HG03175 (cell line): ENCODE measurements around the gene MOK.
A peak's percentile ranks its signal among the peaks of the same experiment; 100 is the strongest.
"Not testable (repeated sequence)": the region's sequence is repeated elsewhere in the genome, so short reads cannot be mapped to it uniquely, and the experiment has no call there.

Source experiments
- ATAC-seq: cut with Tn5 transposase; IDR thresholded peaks from one replicate; pipeline ENCODE4 v1.9.1; 2021; ENCODE audit warnings: mild to moderate bottlenecking, moderate library complexity; ENCODE audit not compliant: unreplicated experiment

The MOK gene

GRCh38 chr14:102249041-102249440 is 55.9 kb downstream of the MOK start:
- ATAC-seq: no peak

- no peak for ATAC-seq
Measured at GRCh38 chr14:102248121-102248520, 56.8 kb downstream of the MOK start.

GRCh38 chr14:102246071-102246470 is 58.9 kb downstream of the MOK start:
- no peak for ATAC-seq

GRCh38 chr14:102243795-102244194 is 61.2 kb downstream of the MOK start:
- not testable (repeated sequence) for ATAC-seq

- ATAC-seq: no peak
Measured at GRCh38 chr14:102241147-102241546, 63.8 kb downstream of the MOK start.

- not testable (repeated sequence) for ATAC-seq
Measured at GRCh38 chr14:102240481-102240880, 64.5 kb downstream of the MOK start.

- no peak for ATAC-seq
Measured at GRCh38 chr14:102239231-102239630, 65.7 kb downstream of the MOK start.

- no peak for ATAC-seq
Measured at GRCh38 chr14:102238766-102239165, 66.2 kb downstream of the MOK start.

GRCh38 chr14:102238131-102238530 is 66.8 kb downstream of the MOK start:
- no peak for ATAC-seq

- ATAC-seq: no peak
Measured at GRCh38 chr14:102236026-102236425, 68.9 kb downstream of the MOK start.

GRCh38 chr14:102235275-102235897 is 69.6 kb downstream of the MOK start:
- peak; percentile 76 for ATAC-seq

GRCh38 chr14:102234331-102235264 is 70.4 kb downstream of the MOK start:
- ATAC-seq: peak; percentile 10

GRCh38 chr14:102233081-102233480 is 71.9 kb downstream of the MOK start:
- ATAC-seq: no peak

GRCh38 chr14:102232348-102232625 is 72.7 kb downstream of the MOK start:
- ATAC-seq: no peak

GRCh38 chr14:102231476-102232347 is 73.3 kb downstream of the MOK start:
- ATAC-seq: no peak

GRCh38 chr14:102230481-102231210 is 74.3 kb downstream of the MOK start:
- no peak for ATAC-seq

GRCh38 chr14:102229739-102230092 is 75.2 kb downstream of the MOK start:
- no peak for ATAC-seq

GRCh38 chr14:102229071-102229738 is 75.8 kb downstream of the MOK start:
- no peak for ATAC-seq

GRCh38 chr14:102227184-102227964 is 77.6 kb downstream of the MOK start:
- no peak for ATAC-seq
